NB4 (cell line): ENCODE measurements around the gene NAMPT.
"Not testable (repeated sequence)": the region's sequence is repeated elsewhere in the genome, so short reads cannot be mapped to it uniquely, and the experiment has no call there.

Experiments
- CTCF ChIP-seq: IDR thresholded peaks from one replicate; pipeline ENCODE4 v1.5.1; 2012; ENCODE audit warnings: low read depth, low read length
- MAX ChIP-seq: IDR thresholded peaks from 2 replicates; pipeline ENCODE4 v1.6.1; 2011; ENCODE audit warnings: low read depth, low read length
- MYC ChIP-seq: IDR thresholded peaks from 2 replicates; pipeline ENCODE4 v1.6.1; 2011; ENCODE audit warnings: low read depth, low read length
- POLR2A ChIP-seq: IDR thresholded peaks from 2 replicates; pipeline ENCODE4 v1.6.1; 2011; ENCODE audit warnings: mild to moderate bottlenecking; ENCODE audit not compliant: insufficient read length; ENCODE audit errors: extremely low read depth

GRCh38 chr7:106208944-106209343, 75.8 kb downstream of the NAMPT start:
- TF ChIP-seq POLR2A, CTCF, MAX, MYC: not testable (repeated sequence)
